AG08395 (cell line): ENCODE measurements around the gene CMTR1.
A peak's percentile ranks its signal among the peaks of the same experiment; 100 is the strongest.
"Not testable (repeated sequence)": the region's sequence is repeated elsewhere in the genome, so short reads cannot be mapped to it uniquely, and the experiment has no call there.

Experiments used
- DNase-seq: peaks from one replicate; pipeline ENCODE4 v3.0.0; 2012; ENCODE audit warnings: mixed read lengths, low spot score

Gene CMTR1

DNA sequence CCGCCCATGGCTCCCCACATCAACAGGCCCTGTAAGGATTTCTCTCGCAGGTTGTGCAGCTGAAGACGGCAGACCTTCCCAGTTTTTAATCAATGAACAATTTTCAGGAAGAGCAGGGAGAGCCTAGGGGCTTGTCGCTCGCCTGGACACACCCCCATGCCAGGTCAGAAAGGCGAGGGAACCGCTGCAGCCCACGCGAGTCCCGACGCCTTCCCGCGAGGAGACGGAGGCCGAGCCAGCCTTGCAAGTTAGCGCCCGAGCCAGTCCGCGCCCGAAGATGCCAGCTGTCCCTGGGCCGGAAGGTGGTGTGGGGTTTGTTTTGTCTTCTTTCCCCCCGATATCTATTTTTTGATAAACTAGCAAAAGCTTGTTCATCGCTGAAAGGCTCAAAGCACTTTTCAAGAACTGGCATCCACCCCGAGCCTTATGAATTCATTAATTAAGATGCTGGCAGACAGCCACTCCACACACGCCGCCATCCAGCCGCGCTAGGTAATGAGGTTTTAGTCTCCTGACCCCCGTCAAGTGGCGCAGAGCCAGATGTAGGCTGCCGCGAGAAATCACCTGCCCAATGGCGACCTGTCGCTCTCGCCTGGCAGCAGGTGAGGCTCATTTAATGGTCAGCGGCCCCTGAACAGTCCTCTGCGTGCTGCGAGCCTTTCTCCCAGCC is 60.1 kb downstream of the CMTR1 start:
- no peak for DNase-seq

DNA sequence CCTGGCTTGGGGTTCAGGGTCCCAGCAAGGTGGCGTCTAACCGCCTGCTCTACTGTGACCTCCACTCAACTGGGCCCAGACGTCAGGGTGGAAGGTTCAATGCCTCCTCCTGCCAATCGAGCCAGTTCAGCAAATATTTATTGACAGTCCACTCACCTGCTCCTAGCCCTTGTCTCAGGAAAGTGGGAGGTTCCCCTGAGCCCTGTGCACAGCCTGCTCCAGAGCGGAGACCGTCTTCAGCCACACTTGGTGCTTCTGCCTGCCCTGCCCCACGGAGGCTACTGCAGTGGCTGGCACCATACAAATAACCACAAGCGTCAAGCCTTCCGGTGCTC is 60.6 kb downstream of the CMTR1 start:
- DNase-seq = no peak

DNA sequence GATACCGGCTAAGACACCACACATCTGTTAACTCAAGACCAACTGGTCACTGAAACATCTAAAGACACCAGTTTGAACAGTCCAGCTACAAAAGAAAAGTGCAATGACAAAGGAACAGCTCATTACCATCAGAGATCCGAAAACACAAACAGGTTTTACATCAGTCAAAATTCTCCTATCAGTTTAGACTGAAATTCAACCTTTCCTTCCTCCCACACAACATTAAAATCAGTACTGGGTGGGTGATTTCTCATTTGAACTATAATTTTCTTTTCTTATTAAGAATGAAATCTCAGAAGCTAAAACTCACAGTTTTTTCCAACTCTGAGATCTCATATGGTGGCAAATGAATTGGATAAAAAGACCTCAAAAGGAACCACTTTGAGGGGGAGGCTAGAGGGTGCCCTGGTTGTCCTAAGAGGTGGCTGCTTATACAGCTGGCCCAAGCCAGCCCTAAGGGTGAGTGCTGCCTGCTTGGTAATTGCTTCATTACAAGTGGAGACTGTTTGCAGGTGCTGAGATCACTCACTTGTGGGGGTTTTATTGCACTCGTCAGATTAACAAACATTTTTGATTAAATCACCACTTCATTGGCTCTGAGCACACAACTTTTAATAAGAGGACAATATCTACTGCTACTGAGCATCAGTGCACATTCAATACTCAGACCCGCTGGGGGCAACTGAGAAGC is 62.4 kb downstream of the CMTR1 start:
- DNase-seq = no peak

DNA sequence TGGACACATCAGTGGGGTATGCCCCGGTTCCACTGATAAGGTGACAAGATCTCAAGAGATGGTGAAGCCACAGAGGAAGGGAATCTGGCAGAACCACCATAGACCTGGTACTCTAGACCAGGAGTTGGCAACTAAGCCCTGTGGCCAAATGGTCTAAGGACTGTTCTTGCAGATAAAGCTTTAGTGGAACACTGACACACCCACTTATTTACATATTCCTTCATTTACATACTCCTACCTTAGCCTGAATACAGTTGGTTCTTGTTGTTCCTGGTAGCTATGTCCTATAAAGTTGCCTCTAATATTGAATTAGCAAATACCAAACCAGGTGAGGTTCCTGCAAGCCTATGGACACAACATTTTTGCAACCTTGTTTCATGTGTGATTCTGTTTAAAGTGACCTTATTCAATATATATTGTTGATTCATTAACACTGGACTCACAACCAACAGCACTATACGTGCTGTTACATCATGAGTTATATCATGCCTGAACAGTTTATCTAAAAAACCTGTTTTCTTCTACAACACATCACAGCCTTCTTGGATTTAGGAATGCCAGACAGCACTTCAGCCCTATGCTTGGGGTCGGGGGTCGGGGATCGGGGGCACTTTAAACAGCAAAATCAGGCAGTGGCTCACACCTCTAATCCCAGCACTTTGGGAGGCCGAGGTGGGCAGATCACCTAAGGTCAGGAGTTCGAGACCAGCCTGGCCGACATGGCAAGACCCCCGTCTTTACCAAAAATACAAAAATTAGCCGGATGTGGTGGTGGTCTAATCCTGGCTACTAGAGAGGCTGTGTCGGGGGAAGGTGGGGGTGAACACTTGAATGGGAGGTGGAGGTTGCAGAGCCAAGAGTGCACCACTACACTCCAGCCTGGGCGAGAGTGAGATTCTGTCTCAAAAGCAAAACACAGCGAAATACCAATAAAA is 64.2 kb downstream of the CMTR1 start:
- DNase-seq = no peak

DNA sequence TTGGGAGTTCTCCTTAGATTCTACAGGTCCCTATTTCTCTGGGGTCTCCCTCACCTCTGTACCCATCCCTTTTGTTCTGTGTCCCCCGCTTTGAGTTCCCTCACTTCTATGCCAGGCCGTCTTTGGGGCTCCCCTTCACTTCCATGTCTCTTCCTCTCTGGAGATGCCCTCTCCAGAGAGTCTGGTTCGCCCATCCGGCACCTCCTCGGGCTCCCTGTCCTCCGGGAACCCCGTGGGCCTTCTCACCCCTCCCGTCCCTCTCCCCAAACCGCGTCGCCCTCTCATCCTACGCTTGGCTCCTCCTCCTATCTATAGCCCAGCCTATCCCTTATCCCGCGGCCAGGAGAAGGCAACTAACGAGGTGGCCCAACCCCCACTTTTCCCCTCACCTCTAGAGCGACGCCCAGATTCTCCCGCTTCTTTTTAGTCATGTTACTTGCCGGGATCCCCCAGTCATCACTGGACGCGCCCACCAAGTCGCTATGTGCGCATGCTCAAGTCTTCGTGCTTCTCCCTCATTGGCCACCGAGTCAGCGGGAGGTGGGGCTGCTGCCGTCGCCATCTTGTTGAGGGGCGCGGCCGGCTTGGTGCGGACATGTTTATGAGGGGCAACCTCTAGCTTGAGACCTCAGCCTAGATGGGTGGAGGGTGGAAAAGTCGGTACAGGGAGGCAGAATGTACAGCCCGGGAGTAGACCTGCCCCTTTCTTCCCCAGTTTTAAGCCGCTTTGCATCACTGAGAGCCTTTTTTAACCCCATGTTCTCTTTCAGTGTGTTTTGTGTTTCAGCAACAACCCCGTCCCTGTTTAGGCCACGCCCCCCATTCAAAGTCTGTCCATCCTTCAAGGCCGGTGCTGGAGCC is 66.6 kb downstream of the CMTR1 start, which contains the start of gene CCDC167:
Gene CCDC167, minus strand, starts transcription at position 461 of the 861 bp plus-strand sequence. Its CDS starts 30 bp downstream, at position 431.
- peak; percentile 99 for DNase-seq

DNA sequence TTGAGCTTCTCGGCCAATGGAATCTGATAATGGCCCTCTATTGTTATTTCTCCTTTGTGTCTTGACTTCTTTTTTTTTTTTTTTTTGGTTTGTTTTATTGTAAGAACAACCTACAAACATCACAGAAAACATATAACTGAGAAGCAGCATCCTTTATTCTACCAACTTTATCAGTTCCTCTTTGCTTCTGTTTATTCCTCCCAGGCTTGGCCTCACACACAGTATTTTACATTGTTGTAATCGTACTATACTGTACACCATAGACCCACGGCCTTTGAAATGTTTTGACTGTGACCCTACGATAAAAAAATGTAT is 67.2 kb downstream of the CMTR1 start:
- DNase-seq = no peak

DNA sequence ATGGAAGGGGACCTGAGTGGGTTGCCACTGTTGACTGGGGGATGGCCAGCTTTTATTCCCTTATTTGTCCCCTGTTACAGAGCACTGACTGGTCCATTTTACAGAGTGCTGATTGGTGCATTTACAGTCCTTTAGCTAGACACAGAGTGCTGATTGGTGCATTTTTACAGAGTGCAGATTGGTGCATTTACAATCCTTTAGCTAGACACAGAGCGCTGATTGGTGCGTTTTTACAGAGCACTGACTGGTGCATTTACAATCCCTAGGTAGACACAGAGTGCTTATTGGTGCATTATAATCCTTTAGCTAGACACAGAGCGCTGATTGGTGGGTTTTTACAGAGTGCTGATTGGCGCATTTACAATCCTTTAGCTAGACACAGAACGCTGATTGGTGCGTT is 67.9 kb downstream of the CMTR1 start:
- not testable (repeated sequence) for DNase-seq

DNA sequence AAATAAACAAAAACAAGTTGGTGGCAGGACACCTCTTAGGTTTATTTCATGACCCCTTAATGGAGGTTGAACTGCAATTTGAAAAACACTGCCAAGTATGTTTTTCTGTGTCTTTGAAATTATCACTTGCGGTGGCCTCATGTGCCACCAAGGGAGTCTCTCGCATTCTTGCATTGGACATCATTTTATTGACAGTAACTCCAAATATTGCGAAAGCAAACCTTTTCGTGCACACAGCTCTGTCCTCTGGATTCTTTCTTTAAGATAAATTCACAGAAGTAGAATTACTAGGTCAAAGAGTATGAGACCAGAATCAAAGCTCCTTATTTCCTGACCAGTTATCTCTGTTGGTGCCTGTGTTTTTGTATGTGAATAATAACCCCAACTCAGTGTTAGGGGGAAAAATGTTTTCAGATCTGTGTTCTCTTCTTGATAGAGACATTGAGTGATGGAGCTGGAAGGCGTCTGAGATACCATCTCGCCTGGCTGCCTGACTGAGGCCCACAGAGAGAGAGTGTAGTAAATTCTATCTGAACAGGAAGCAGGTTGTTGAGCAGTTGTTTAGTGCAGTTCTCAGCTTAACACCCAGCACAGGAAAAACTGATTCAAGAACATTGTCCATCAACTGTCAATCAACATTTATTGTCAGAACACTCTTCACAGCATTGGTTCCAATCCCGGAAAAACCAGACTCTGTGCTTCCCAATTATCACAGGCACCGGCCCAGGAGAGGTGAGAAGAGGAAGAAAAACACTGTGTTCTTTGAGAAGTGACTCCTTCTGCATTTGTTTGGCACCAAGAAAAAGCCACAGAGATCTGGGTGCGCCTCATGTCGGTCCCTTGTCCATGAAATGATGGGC is 68.8 kb downstream of the CMTR1 start:
- DNase-seq = no peak

DNA sequence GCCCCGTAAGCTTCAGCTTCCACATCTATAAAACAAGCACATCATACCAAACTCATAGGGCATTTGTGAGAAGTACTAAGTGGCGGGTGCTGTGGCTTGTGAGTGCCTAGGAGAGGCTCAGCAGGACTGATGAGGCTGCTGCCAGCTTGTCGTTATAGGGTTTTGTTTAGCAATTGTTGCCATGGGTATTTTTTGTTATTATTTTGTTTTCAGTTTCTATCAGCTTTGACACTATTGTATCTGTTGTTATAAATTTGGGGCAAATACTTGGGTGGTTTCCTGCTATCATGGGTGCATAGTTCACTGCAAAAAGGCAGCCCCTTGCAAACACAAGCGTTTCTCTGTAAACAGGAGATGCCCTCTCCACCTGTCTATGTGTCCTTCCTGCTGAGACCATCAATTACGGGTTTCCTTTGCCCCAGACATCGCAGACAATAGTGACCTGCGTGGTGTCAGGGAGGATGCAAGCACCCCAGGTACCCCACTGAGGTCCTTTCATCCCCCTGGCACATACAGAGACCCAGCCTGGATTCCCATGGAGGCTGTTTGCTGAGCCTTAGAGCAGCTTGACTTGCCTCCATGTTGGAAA is 69.8 kb downstream of the CMTR1 start:
- DNase-seq = no peak

DNA sequence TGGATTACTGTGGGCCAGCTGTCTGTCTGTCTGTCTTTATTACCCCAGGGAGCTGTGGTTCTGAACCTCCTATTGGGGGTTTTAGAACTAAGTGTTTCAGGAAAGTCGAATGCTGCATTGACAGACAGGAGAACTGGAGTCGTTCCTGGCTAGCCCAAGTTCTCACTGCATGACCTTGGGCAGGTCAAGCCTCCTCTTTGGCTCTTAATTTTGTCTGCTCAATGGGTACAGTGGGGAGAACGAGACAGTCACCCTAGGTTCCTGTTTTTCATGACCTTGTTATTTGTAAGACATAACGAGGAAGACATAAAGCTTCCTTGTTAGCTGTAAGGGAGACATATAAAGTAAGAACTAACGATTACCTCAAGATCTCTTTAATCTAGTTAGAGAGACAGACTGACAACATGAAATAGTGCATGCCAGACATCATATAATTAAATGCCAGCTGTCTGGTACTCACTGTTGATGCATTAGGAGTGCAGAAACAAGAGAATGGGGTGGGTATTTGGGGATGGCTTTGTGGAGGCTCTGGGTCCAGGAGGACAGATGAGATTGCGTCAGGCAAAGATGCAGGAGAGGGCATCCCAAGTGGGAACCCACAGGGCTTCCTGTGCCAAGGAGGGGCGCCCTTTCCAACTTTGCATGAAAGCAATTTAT is 70.4 kb downstream of the CMTR1 start:
- no peak for DNase-seq

DNA sequence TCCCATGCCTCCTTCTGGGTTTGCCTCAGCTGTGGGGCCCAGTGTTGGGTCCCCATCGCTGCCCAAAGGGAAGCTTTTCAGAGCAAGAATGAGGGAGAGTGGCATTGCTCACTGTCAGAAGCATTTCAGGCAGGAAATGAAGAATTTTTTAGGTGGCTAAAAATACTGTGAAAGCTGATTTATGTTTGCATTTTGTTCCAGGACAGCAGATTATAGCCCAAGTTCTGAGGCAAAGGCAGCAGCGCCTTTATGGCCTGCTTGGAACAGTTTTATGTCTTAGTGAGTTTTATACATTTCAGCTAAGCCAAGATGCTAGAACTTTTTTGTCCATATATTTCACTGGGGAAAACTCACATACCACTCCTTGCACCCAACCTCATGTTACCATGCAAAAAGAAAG is 71.0 kb downstream of the CMTR1 start:
- DNase-seq = no peak

DNA sequence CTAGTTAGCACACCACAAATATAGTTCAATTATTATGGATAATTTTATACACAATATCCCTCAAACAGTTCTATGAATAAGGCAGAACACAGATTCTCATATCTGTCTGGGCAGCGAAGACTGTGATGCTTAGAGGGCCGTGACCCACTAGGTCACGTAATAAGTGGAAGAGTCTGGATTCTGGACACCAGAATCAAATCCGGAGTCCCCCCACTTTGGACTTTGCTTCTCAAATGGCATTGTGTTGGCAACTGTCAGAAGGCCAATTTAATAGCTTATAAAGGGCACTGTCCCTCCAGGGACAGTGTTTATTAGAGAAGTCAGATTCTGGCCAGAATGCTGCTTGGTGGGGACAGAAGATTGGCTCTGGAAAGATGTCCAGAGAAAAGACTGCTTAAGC is 73.5 kb downstream of the CMTR1 start:
- DNase-seq = no peak

DNA sequence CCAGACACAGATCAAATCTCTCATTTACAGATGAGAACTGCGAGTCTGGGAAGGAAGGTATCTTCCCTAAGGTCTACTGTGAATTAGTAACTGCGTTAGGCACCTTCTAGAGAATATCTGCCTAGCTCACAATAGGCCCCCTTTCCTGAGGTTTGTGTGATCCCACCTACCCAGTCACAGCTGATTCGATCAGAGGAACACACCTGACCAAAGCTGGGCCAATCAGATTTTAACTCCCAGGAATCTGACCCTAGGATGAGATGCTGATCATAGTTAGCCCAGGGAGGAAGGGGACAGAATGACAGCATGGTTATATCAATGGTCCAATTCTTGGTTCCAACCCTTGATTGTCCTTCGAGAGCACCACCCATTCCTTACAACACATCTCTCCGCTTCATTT is 74.1 kb downstream of the CMTR1 start:
- DNase-seq = no peak

DNA sequence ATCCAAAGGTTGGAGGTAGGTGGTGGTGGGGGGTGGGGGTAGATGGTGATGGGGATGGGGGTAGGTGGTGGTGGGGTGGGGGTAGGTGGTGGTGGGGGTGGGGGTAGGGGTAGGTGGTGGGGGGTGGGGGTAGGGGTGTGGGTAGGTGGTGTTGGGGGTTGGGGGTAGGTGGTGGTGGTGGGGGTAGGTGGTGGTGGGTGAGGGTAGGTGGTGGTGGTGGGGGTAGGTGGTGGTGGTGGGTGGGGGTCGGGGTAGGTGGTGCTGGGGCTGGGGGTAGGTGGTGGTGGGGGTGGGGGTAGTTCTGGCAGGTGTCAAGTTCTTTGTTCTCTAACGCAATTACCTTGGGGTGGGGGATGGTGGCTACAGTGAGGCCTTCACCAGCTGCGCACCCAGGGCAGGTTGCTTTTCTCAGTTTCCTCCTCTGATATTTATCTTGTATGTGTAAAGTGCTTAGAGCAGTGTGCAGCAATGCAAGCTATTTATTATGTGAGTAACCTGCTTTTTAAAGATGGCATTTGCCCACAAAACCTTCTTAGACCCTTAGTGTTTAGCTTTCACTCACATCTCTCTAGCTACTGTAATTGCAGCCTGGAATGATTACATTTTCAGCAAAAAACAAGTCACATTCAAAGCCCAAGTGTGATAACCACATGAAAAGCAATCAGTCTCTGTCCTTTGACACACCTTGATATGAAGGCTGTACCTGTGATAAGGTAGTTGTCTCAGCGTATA is 74.8 kb downstream of the CMTR1 start:
- DNase-seq = no peak

DNA sequence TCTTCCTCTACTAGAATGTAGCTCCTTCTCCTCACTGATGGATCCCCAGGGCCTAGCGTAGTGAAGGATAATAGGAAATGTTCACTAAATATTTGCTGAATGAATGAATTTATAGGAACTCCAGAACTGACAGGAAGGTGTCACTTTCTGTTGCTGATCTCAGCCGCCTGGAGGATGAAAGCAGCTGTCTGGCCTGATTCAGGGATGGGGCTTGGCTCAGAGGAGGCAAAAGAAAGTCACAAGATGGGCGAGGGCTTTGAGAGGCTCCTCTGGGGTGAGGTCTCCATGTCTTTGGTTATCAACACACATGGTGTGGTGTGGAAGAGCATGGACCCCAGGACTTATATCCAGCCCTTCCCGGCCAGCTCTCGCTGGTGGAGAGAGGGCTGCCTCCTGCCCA is 78.2 kb downstream of the CMTR1 start:
- DNase-seq = no peak

DNA sequence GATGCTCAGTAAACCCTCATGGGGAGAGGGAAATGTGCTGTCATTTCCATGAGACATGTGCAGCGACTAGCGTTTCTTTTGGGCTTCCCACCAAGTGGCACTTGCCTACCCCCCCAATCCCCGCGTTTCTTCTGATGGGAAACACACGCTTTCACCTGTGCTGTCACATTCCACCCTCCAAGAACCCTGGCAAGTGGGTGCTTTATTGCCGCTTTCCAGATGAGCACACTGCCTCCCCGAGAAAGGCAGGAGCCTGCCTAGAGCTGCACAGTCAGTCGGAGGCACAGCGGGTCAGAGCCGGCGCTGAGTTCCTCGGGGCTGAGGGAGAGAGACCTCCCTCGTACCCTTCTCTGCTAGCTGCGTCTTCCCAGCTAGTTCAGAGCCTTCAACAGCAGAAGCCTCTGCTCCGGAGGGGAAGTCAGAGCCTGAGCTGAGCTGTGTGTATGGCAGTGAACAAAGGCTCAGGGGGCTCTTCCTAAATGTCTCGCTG is 78.9 kb downstream of the CMTR1 start:
- no peak for DNase-seq

DNA sequence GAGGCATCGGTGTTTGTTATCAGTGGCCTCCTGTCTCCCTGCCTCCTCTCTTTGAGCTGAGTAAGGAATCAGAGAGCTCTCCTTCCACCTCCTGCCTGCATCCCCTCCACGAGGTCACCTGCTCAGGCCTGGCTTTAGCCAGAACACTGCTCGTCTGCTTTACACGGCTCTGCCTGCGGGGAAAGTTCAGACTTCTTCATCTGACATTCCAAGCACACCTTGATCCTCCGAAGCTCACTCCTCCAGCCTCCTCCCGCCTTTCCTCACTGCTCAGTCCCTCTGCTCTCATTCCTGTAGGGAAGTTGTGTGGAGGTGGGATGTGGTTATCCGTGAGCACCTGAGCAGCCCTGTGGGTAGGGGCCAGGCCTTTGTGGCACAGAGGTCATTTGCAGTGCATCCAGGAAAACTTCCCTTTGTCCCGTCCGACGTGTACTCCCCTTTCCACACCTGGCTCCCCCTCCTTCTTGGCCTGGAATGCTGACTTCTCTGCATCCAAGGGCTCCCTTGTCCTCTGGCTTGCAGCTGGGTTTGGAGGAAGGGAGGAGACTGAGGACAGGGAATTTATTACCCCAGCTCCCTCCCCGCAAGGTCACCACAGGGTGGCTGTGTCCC is 79.5 kb downstream of the CMTR1 start:
- DNase-seq = no peak

DNA sequence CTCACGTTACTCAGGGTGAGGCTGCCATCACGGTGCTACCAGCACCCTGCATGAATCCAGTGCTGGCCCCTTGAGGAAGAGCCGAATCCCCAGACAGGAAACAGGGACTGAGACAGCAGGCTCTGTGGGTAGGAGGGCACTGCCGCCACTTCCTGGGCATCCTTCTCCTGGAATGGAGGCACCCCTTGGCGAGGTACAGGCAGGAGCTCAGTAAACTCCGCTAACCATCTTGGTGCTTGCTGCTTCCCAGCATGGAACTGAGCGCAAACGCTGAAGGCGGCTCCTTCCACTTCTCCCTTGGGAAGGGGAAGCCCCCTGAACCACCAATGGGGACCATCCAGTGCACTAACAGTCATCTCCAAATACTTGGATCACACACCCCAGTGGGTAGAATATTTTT is 80.1 kb downstream of the CMTR1 start:
- DNase-seq = no peak

DNA sequence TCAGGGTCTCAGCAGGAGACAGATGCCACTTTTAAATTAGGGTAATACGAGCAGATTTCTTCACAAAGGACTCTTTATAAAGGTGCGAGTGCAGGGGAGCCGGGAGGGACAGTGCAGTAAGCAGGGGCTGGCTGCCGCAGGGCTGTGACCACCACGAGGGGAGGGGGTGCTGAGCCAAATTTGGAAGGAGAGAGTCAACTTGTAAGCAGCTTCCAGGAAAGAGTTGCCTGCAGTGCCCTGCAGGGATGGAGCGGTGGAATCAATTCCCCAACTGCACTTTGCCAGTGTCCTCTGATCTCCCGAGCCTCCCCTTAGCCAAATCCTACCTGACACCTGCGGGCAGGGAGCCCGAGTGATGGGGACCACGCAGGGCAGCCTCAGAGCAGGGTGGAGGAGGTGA is 80.6 kb downstream of the CMTR1 start:
- no peak for DNase-seq
